ENCODE data around the gene NIP7. TPM values are rescaled to one million over a fixed set of nuclear protein-coding genes. Genes with fewer than 3 reads are reported as not detected.

Gene NIP7
- total and polyA plus RNA-seq, 2 of the 8 experiments (the other 6 are each of a cell fraction or from before 2014, with no cell fraction given) = 14.5 to 52.2 TPM

- 0 out of 2 replicates have a peak overlapping the region, but pooled peaks have one; percentile 27 for H2BK12ac ChIP-seq (ENCODE audit: low read depth, low read length)
- no peak overlapping the region for H3K18ac ChIP-seq (ENCODE audit: extremely low read depth, low read length)
- ChIA-PET CTCF (ENCODE audit: partially characterized antibody) (interaction anchor here (1.0 to 2.4 kb wide), 5 partner anchors 9 to 427 kb away, joined by 3 to 7 read pairs (median 3); partner anchors contain the start of gene VPS4A), POLR2A (ENCODE audit: partially characterized antibody) (interaction anchor here (0.5 to 29.8 kb wide), 12 partner anchors 8 to 642 kb away, joined by 3 to 497 read pairs (median 4); partner anchors contain the start of genes CHTF8, COG8, NIP7 and PDF)
- peaks cover 10 to 69% (median 26%) of the 10 kb centered on the region in 4 experiments for H3K36me3 ChIP-seq (ENCODE audit: control insufficient read depth in 2 of 4, insufficient read depth in 4 of 4, low read length in 3 of 4)
- H3K4me1 ChIP-seq (replicated peaks in 1 of 4; ENCODE audit: control insufficient read depth in 3 of 4, insufficient read depth in 4 of 4, low read length in 3 of 4) = peaks cover 6 to 19% (median 12%) of the 10 kb centered on the region in 4 experiments
- no peak overlapping the region for H3K56ac ChIP-seq (replicated peaks; ENCODE audit: insufficient read length, low read depth, low read length)
- peak overlapping the region; percentile 76 for H3K4ac ChIP-seq (replicated peaks; ENCODE audit: insufficient read length, low read depth, low read length)
- H2BK20ac ChIP-seq (ENCODE audit: low read length) = no peak overlapping the region
- H3K14ac ChIP-seq (ENCODE audit: insufficient read length) = no peak overlapping the region
- H3K4me3 ChIP-seq (ENCODE audit: extremely low read depth in 1 of 4, insufficient read depth in 2 of 4, low read depth in 3 of 4, low read length in 4 of 4) = peak overlapping the region; percentile 49 to 93 (median 86); a peak in 7 of 8 replicates
- TF ChIP-seq TAF7 (optimal IDR thresholded peaks at IDR 0.05; ENCODE audit: borderline replicate concordance, low read depth, low read length) (no peak), SIX5 (IDR thresholded peaks at IDR 0.05; ENCODE audit: low read depth, low read length) (no peak), KDM5A (IDR thresholded peaks at IDR 0.05; ENCODE audit: low read length) (no peak), PHF8 (conservative IDR thresholded peaks at IDR 0.05; ENCODE audit: low read depth, low read length) (no peak), EZH2 (IDR thresholded peaks at IDR 0.05; ENCODE audit: low read depth, low read length, severe bottlenecking) (no peak), MAFK (IDR thresholded peaks at IDR 0.05; ENCODE audit: low read depth, low read length) (no peak), SIRT6 (IDR thresholded peaks at IDR 0.05; ENCODE audit: low read length) (no peak), RNF2 (IDR thresholded peaks at IDR 0.05; ENCODE audit: borderline replicate concordance, low read depth, low read length, missing control alignments, poor library complexity, severe bottlenecking) (no peak), KDM1A (IDR thresholded peaks at IDR 0.05; ENCODE audit: borderline replicate concordance, low read length) (no peak)
- 0 out of 2 replicates have a peak overlapping the region, but pooled peaks have one; percentile 24 for H2BK5ac ChIP-seq (ENCODE audit: low read depth, low read length)
- no peak overlapping the region for H3K27ac ChIP-seq (ENCODE audit: low read depth, low read length)
- H2AK5ac ChIP-seq (ENCODE audit: low read depth, low read length) = no peak overlapping the region
- FAIRE-seq (no peak), DNase-seq (ENCODE audit: low read depth in 1 of 2, low spot score in 2 of 2) (no peak)
- no peaks in the 10 kb centered on the region for H3K27me3 ChIP-seq (replicated peaks in 1 of 4; ENCODE audit: control insufficient read depth in 3 of 4, extremely low read depth in 1 of 4, insufficient read depth in 3 of 4, low read length in 3 of 4)
- peak overlapping the region; percentile 88 to 97 for H3K4me2 ChIP-seq (ENCODE audit: insufficient read depth in 1 of 2, low read depth in 2 of 2, low read length in 2 of 2)
- no peak overlapping the region for H2BK15ac ChIP-seq (ENCODE audit: low read length)
- no peak overlapping the region for H4K5ac ChIP-seq (ENCODE audit: insufficient read length, low read depth, low read length)
- peaks cover 21% of the 10 kb centered on the region for H3K79me1 ChIP-seq (ENCODE audit: low read depth, low read length)
- no peak overlapping the region for H2AFZ ChIP-seq (ENCODE audit: low read length)
- H4K8ac ChIP-seq (ENCODE audit: extremely low read depth, insufficient read depth, low read length) = no peak overlapping the region
- H3K79me2 ChIP-seq (ENCODE audit: control insufficient read depth in 1 of 2, insufficient read depth in 2 of 2, low read length in 2 of 2) = peaks cover 9 to 55% of the 10 kb centered on the region in 2 experiments
- 77% methylated on average over 10 of the region's 10 CpGs; no CpG with 5 or more reads in 1 of the 2 experiments for WGBS, 2 experiments (ENCODE audit: extremely low coverage in 1 of 2, insufficient coverage in 1 of 2, insufficient read length in 1 of 2, insufficient replicate concordance in 2 of 2, low coverage in 1 of 2, low lambda C conversion rate in 2 of 2, missing lambda C conversion rate in 1 of 2)
- no peak overlapping the region for H2BK120ac ChIP-seq (replicated peaks; ENCODE audit: low read depth, low read length)
- H3K23me2 ChIP-seq (ENCODE audit: low read depth, low read length) = peaks cover 11% of the 10 kb centered on the region; the same call in 1 of the 2 replicates
- peaks cover 13 to 35% of the 10 kb centered on the region in 2 experiments for H4K20me1 ChIP-seq (replicated peaks in 1 of 2; ENCODE audit: control insufficient read depth in 1 of 2, insufficient read depth in 2 of 2, low read length in 2 of 2)
- H3K23ac ChIP-seq (ENCODE audit: insufficient read length) = no peak overlapping the region
- H4K91ac ChIP-seq (replicated peaks; ENCODE audit: insufficient read length, low read length) = no peak overlapping the region
- peak overlapping the region in 2 of 4 experiments; percentile 47 to 88; a peak in 4 of 7 replicates for H3K9ac ChIP-seq (replicated peaks in 1 of 4; ENCODE audit: extremely low read depth in 1 of 4, low read depth in 3 of 4, low read length in 3 of 4)
- no peaks in the 10 kb centered on the region for H3K9me3 ChIP-seq (ENCODE audit: insufficient read depth in 2 of 2, low read depth in 1 of 2, low read length in 1 of 2)
These were observed 10.7 kb upstream of the NIP7 start for GRCh38 chr16:69328854-69329316.
